Activated naive CD4-positive, alpha-beta T cell treated with anti-CD3 and anti-CD28 coated beads for 36 hours (primary cell): Measurements from ENCODE around the gene ELK3. TPM values are rescaled to one million over a fixed set of nuclear protein-coding genes. Genes with fewer than 3 reads are reported as not detected.

Experiments
- CTCF ChIA-PET: fragments of 350-600 bp; sonication (Branson Sonifier 250); formaldehyde crosslinking; loops from one replicate; lab custom pipeline; 2021; ENCODE audit warnings: antibody characterized with exemption; lab: Charles Lee
- DNase-seq: peaks from one replicate; pipeline ENCODE4 v3.0.0-alpha.2; 2020
- H3K27ac Mint-ChIP-seq: one replicate; pipeline ENCODE4 v1.8.0; 2021; ENCODE audit warnings: mild to moderate bottlenecking, mixed read lengths
- H3K27me3 Mint-ChIP-seq: one replicate; pipeline ENCODE4 v1.8.0; 2021; ENCODE audit warnings: low read depth, mixed read lengths
- H3K36me3 Mint-ChIP-seq: one replicate; pipeline ENCODE4 v1.8.0; 2021; ENCODE audit warnings: low read depth, mixed read lengths
- H3K4me1 Mint-ChIP-seq: one replicate; pipeline ENCODE4 v1.8.0; 2021; ENCODE audit warnings: low read depth, mixed read lengths
- H3K4me3 Mint-ChIP-seq: one replicate; pipeline ENCODE4 v1.8.0; 2021; ENCODE audit warnings: mild to moderate bottlenecking, moderate library complexity, mixed read lengths
- H3K9me3 Mint-ChIP-seq: one replicate; pipeline ENCODE4 v1.8.0; 2021; ENCODE audit warnings: mixed read lengths
- intact Hi-C: fragments of 100-400 bp; cut with micrococcal nuclease; formaldehyde crosslinking; loops from one replicate; pipeline ENCODE4 v1.15.1; 2023
- total RNA-seq, 2 experiments: library from RNA; stranded (reverse); gene quantifications; one replicate each; pipeline ENCODE4 v1.2.3, GENCODE V29; 2021

The ELK3 gene
- total RNA-seq, 2 experiments from 2014 or later = 11.4 to 14.1 TPM

- intact Hi-C loops = no loop called here
- DNase-seq = no peak
- H3K4me3 Mint-ChIP-seq = peak overlapping the region; percentile 8
- CTCF ChIA-PET = interaction anchor here (0.8 to 2.3 kb wide), 2 partner anchors 9 to 142 kb away, joined by 6 to 16 read pairs; no protein-coding TSS in a partner anchor
- H3K36me3 Mint-ChIP-seq = peaks cover 11% of the 10 kb centered on the region
- H3K27me3 Mint-ChIP-seq = no peaks in the 10 kb centered on the region
- no peaks in the 10 kb centered on the region for H3K9me3 Mint-ChIP-seq
- peaks cover 87% of the 10 kb centered on the region for H3K4me1 Mint-ChIP-seq
- peak overlapping the region; percentile 37 for H3K27ac Mint-ChIP-seq
Measured at GRCh38 chr12:96205908-96206307, 11.7 kb downstream of the ELK3 start.

- CTCF ChIA-PET = interaction anchor here (0.7 to 2.3 kb wide), 4 partner anchors 8 to 1986 kb away, joined by 3 to 16 read pairs (median 3); no protein-coding TSS in a partner anchor
- H3K36me3 Mint-ChIP-seq = peaks cover 11% of the 10 kb centered on the region
- DNase-seq = no peak
- peaks cover 85% of the 10 kb centered on the region for H3K4me1 Mint-ChIP-seq
- H3K9me3 Mint-ChIP-seq = no peaks in the 10 kb centered on the region
- no peaks in the 10 kb centered on the region for H3K27me3 Mint-ChIP-seq
- intact Hi-C loops = no loop called here
- peak overlapping the region; percentile 33 for H3K27ac Mint-ChIP-seq
- H3K4me3 Mint-ChIP-seq = no peak overlapping the region
Measured at GRCh38 chr12:96206936-96207662, 12.9 kb downstream of the ELK3 start.

GRCh38 chr12:96208346-96208745 is 14.2 kb downstream of the ELK3 start:
- Mint-ChIP-seq H3K4me3 (peak overlapping the region; percentile 35), H3K27me3 (no peaks in the 10 kb centered on the region), H3K36me3 (peaks cover 5% of the 10 kb centered on the region), H3K9me3 (no peaks in the 10 kb centered on the region), H3K4me1 (peaks cover 93% of the 10 kb centered on the region), H3K27ac (peak overlapping the region; percentile 46)
- CTCF ChIA-PET = interaction anchor here (1.0 to 2.2 kb wide), 4 partner anchors 22 to 190 kb away, joined by 3 to 9 read pairs (median 5); no protein-coding TSS in a partner anchor
- intact Hi-C loops = no loop called here
- no peak for DNase-seq

GRCh38 chr12:96208801-96209549 is 14.8 kb downstream of the ELK3 start:
- H3K36me3 Mint-ChIP-seq = peaks cover 4% of the 10 kb centered on the region

DNA sequence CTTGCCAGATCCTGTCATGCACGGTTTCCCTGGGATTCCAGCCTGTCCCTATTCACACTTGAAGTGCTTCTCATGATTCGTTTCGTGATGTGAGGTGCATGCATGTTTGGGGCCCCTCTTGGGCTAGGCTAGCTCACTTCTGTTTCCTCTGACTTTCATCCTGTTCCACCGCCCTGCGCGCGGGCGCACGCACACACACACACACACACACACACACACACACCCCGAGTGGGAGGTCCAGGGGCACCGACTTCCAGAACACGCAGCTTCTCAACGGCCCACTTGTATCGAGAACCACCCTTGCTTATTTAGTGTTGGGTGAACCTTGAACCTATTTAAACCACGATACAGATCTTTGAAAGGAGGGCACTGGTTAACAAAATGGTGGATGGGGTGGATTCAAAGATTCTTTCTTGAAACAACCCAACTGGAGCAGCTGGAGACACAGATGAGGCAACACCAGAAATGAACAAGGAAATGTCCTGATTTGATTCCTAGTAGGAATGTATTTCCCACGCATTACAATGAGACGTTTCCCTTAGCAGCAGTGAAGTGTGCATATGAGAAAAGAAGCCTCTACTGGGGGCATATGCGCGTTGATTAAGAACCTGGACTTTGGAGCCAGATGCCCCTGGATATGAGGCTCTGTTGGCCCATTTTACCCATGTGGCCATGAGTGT is 16.3 kb downstream of the ELK3 start:
- peaks cover 95% of the 10 kb centered on the region for H3K4me1 Mint-ChIP-seq
- intact Hi-C loops = loop anchor here (1.0 to 5.0 kb wide), 4 partner anchors 11 to 292 kb away; partner anchors contain the start of genes AMDHD1 and CCDC38
- DNase-seq = peak; percentile 68
- H3K27me3 Mint-ChIP-seq = no peaks in the 10 kb centered on the region
- CTCF ChIA-PET = interaction anchor here (0.6 to 4.8 kb wide), 14 partner anchors 8 to 549 kb away, joined by 3 to 21 read pairs (median 6); no protein-coding TSS in a partner anchor
- H3K27ac Mint-ChIP-seq = peak overlapping the region; percentile 89
- H3K36me3 Mint-ChIP-seq = peaks cover 4% of the 10 kb centered on the region
- H3K9me3 Mint-ChIP-seq = no peaks in the 10 kb centered on the region
- H3K4me3 Mint-ChIP-seq = peak overlapping the region; percentile 77

More at GRCh38 chr12:96208801-96209549, 14.8 kb downstream of the ELK3 start:
- H3K9me3 Mint-ChIP-seq = no peaks in the 10 kb centered on the region
- H3K4me3 Mint-ChIP-seq = peak overlapping the region; percentile 35
- no peaks in the 10 kb centered on the region for H3K27me3 Mint-ChIP-seq
- peak overlapping the region; percentile 46 for H3K27ac Mint-ChIP-seq
- CTCF ChIA-PET = interaction anchor here (1.0 to 2.2 kb wide), 6 partner anchors 10 to 190 kb away, joined by 3 to 9 read pairs (median 4); no protein-coding TSS in a partner anchor
- peaks cover 97% of the 10 kb centered on the region for H3K4me1 Mint-ChIP-seq
- DNase-seq = no peak
- intact Hi-C loops = no loop called here

- Mint-ChIP-seq H3K9me3 (no peaks in the 10 kb centered on the region), H3K27ac (peak overlapping the region; percentile 84), H3K4me1 (peaks cover 85% of the 10 kb centered on the region), H3K27me3 (no peaks in the 10 kb centered on the region), H3K4me3 (peak overlapping the region; percentile 61), H3K36me3 (peaks cover 4% of the 10 kb centered on the region)
- intact Hi-C loops = loop anchor here (5.0 kb wide), 2 partner anchors 270 to 290 kb away; partner anchors contain the start of genes AMDHD1 and CCDC38
- CTCF ChIA-PET = interaction anchor here (0.6 to 7.4 kb wide), 16 partner anchors 9 to 304 kb away, joined by 3 to 79 read pairs (median 6); no protein-coding TSS in a partner anchor
- DNase-seq = peak; percentile 33
Measured at GRCh38 chr12:96211988-96212387, 17.8 kb downstream of the ELK3 start.

- H3K36me3 Mint-ChIP-seq = peaks cover 4% of the 10 kb centered on the region
- DNase-seq = peak; percentile 46
- H3K27ac Mint-ChIP-seq = peak overlapping the region; percentile 84
- CTCF ChIA-PET = interaction anchor here (0.5 to 7.4 kb wide), 17 partner anchors 10 to 303 kb away, joined by 3 to 79 read pairs (median 5); no protein-coding TSS in a partner anchor
- peaks cover 78% of the 10 kb centered on the region for H3K4me1 Mint-ChIP-seq
- H3K4me3 Mint-ChIP-seq = peak overlapping the region; percentile 61
- H3K9me3 Mint-ChIP-seq = no peaks in the 10 kb centered on the region
- intact Hi-C loops = loop anchor here (5.0 kb wide), 2 partner anchors 270 to 290 kb away; partner anchors contain the start of genes AMDHD1 and CCDC38
- no peaks in the 10 kb centered on the region for H3K27me3 Mint-ChIP-seq
Measured at GRCh38 chr12:96212456-96213375, 18.5 kb downstream of the ELK3 start.

- Mint-ChIP-seq H3K27ac (peak overlapping the region; percentile 56), H3K9me3 (no peaks in the 10 kb centered on the region), H3K27me3 (no peaks in the 10 kb centered on the region), H3K4me1 (peaks cover 71% of the 10 kb centered on the region), H3K36me3 (peaks cover 4% of the 10 kb centered on the region), H3K4me3 (no peak overlapping the region)
- CTCF ChIA-PET = interaction anchor here (0.6 to 7.4 kb wide), 16 partner anchors 18 to 303 kb away, joined by 3 to 79 read pairs (median 5); no protein-coding TSS in a partner anchor
- intact Hi-C loops = loop anchor here (2.0 to 5.0 kb wide), 3 partner anchors 272 to 295 kb away; partner anchors contain the start of genes AMDHD1 and CCDC38
- no peak for DNase-seq
Measured at GRCh38 chr12:96213869-96214268, 19.7 kb downstream of the ELK3 start.

- Mint-ChIP-seq H3K9me3 (no peaks in the 10 kb centered on the region), H3K27ac (peak overlapping the region; percentile 1), H3K36me3 (peaks cover 4% of the 10 kb centered on the region), H3K27me3 (no peaks in the 10 kb centered on the region), H3K4me1 (peaks cover 61% of the 10 kb centered on the region), H3K4me3 (no peak overlapping the region)
- CTCF ChIA-PET = interaction anchor here (0.6 to 7.4 kb wide), 33 partner anchors 9 to 309 kb away, joined by 3 to 79 read pairs (median 5); partner anchors contain the start of gene CDK17
- no peak for DNase-seq
- intact Hi-C loops = loop anchor here (1.0 to 2.0 kb wide), 10 partner anchors 21 to 300 kb away; partner anchors contain the start of gene LTA4H
Measured at GRCh38 chr12:96215919-96216273, 21.7 kb downstream of the ELK3 start.

DNA sequence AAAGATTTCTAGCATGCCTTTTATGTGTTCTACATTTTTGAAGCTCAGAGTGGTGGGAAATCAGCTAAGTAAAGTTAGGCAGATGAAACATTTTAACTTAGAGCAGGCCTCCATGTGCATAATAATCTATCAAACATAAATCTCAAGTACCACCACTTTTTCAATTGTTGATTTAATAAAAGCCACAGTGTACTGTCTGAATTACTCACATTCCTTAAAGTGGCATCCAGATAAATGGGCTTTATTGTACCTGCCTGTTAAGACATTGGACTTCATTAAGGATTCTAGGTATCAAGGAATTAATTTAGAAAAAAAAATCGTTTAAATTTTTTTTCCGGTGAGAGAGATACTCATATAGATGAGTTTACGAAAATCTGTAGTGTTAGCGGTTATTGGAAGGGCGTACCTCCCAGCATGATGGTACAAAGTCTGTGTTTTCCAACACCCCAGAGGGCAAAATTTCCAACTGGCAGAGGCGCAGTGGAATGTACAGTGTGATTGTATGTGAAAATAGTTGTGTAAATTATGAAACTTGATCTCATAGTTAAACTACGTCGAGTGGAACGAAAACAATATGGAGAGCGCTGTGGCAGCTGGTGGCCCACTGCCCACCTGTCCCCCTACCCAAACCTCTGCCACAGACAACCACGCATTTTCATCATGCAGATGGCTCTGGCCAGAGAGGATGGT is 25.0 kb downstream of the ELK3 start:
- Mint-ChIP-seq H3K4me1 (peaks cover 33% of the 10 kb centered on the region), H3K9me3 (no peaks in the 10 kb centered on the region), H3K36me3 (peaks cover 18% of the 10 kb centered on the region), H3K27ac (no peak overlapping the region), H3K4me3 (no peak overlapping the region), H3K27me3 (no peaks in the 10 kb centered on the region)
- intact Hi-C loops = no loop called here
- DNase-seq = no peak
- CTCF ChIA-PET = interaction anchor here (1.1 to 1.4 kb wide), 4 partner anchors 12 to 298 kb away, joined by 4 read pairs; partner anchors contain the start of gene CDK17
